GM12878 (cell line): ENCODE results near the gene MSANTD2. TPM values are rescaled to one million over a fixed set of nuclear protein-coding genes. Genes with fewer than 3 reads are reported as not detected.

ENCODE experiments used
- FOS ChIP-seq: IDR thresholded peaks from 3 replicates; pipeline ENCODE4 v1.6.1; 2011; ENCODE audit warnings: borderline replicate concordance; ENCODE audit not compliant: insufficient read length; ENCODE audit errors: extremely low read depth
- NBN ChIP-seq: fragments of 450-650 bp; IDR thresholded peaks from 2 replicates; pipeline ENCODE4 v1.6.1; 2016
- SIX5 ChIP-seq: IDR thresholded peaks from 2 replicates; pipeline ENCODE4 v1.6.1; 2011; ENCODE audit warnings: mild to moderate bottlenecking, low read depth, low read length, moderate library complexity; ENCODE audit not compliant: severe bottlenecking
- SKIL ChIP-seq: fragments of 450-650 bp; IDR thresholded peaks from 2 replicates; pipeline ENCODE4 v1.6.1; 2017; ENCODE audit warnings: mild to moderate bottlenecking, low read depth, inconsistent platforms; ENCODE audit not compliant: poor library complexity, severe bottlenecking
- SREBF1 ChIP-seq: IDR thresholded peaks from 2 replicates; pipeline ENCODE4 v1.6.1; 2012; ENCODE audit warnings: mild to moderate bottlenecking, low read length
- TARDBP ChIP-seq: IDR thresholded peaks from 2 replicates; pipeline ENCODE4 v1.6.1; 2016; ENCODE audit warnings: borderline replicate concordance
- ZNF687 ChIP-seq: fragments of 450-650 bp; IDR thresholded peaks from 2 replicates; pipeline ENCODE4 v1.6.1; 2017; ENCODE audit warnings: mild to moderate bottlenecking, moderate library complexity
- polyA plus RNA-seq, 11 experiments: library from polyadenylated mRNA; depleted of rRNA in 4 of 11; unstranded in 6 of 11; stranded (reverse) in 5 of 11; fragments of >200 nt; fragmentation: Nextera tagmentation in 4 of 11; fragmentation: Illumina TruSeq in 1 of 11; extraction: Ambion mirVana in 4 of 11; extraction: Trizol in 1 of 11; gene quantifications; 1 replicate in 1 of 11; 2 replicates in 10 of 11; pipeline versions ENCODE4 v1.2.1 to v1.2.3, GENCODE V29; 2011 to 2016; ENCODE audit warnings: inconsistent platforms in 2 of 11, missing spikeins in 2 of 11, low read depth in 1 of 11
- total RNA-seq, 4 experiments: library from RNA; depleted of rRNA in 3 of 4; stranded (reverse); fragments of >200 nt in 3 of 4; fragmentation: Illumina TruSeq in 1 of 4; extraction: Trizol in 1 of 4; gene quantifications; 2 replicates each; pipeline versions ENCODE4 v1.2.1 to v1.2.3, GENCODE V29; 2013 to 2021

MSANTD2 gene
- total and polyA plus RNA-seq, 10 of the 15 experiments (the other 5 are each of a cell fraction or from before 2014, with no cell fraction given), result 3.0 to 12.4 (median 8.0) TPM

- TF ChIP-seq ZNF687 (0 out of 2 replicates have a peak, but pooled peaks have one; percentile 13), SKIL (no peak), SIX5 (no peak), FOS (no peak), SREBF1 (no peak), TARDBP (no peak), NBN (0 out of 2 replicates have a peak, but pooled peaks have one; percentile 30)
- TF ChIP-seq, all 136 proteins: peak for 5
Measured at GRCh38 chr11:124799348-124800225, 619 bp downstream of the MSANTD2 start (continued).
